Right lobe of liver (tissue), 4 donors: ENCODE data around the gene TIA1.

Source experiments
- POLR2A ChIP-seq: fragments of 450-650 bp; IDR thresholded peaks from one replicate; pipeline ENCODE4 v1.6.1; 2017; ENCODE audit warnings: antibody characterized with exemption, mild to moderate bottlenecking
- TF ChIP-seq, protein P1 (sequence below), 4 donors: fragments of 200-600 bp in 3 of 4; fragments of 450-650 bp in 1 of 4; IDR thresholded peaks; one replicate each; pipeline versions ENCODE4 v1.5.1 to v1.8.0; 2016 to 2022; ENCODE audit warnings: antibody characterized with exemption in 4 of 4, mild to moderate bottlenecking in 2 of 4
- donor health status: DM: no; HTN: no; CAD: no.
- donor health status: DM: no; HTN: no; CAD: no.
- donor health status: DM: no; HTN: yes; CAD: no.

DNA sequence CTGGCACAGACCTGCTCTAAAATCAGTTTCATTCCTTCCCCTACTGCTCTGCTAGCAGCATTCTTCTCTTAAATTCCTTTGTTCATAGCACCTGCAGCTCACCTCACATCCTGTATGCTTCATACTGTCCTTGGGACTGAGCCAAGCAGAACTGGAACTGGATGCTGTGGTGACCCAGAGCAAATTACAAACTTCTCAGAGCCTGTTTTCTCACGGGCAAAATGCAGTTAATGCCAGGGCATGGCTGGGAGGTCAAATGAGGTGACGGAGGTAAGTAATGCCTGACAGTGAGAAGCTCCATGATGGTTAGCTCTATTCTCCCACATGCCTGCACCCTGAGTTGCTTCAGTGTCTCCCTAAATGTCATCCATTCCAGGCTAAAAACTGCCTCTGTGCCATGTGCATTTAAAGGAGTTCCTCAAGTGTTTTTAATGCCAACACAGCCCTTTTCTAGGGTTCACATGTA is 87.3 kb downstream of the TIA1 start:
- TF ChIP-seq, protein P1, sequence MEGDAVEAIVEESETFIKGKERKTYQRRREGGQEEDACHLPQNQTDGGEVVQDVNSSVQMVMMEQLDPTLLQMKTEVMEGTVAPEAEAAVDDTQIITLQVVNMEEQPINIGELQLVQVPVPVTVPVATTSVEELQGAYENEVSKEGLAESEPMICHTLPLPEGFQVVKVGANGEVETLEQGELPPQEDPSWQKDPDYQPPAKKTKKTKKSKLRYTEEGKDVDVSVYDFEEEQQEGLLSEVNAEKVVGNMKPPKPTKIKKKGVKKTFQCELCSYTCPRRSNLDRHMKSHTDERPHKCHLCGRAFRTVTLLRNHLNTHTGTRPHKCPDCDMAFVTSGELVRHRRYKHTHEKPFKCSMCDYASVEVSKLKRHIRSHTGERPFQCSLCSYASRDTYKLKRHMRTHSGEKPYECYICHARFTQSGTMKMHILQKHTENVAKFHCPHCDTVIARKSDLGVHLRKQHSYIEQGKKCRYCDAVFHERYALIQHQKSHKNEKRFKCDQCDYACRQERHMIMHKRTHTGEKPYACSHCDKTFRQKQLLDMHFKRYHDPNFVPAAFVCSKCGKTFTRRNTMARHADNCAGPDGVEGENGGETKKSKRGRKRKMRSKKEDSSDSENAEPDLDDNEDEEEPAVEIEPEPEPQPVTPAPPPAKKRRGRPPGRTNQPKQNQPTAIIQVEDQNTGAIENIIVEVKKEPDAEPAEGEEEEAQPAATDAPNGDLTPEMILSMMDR (IDR thresholded peaks at IDR 0.05), result no peak
- TF ChIP-seq POLR2A, result no peak
